NCI-H82 (cell line): ENCODE results near the gene WFDC12.

Experiments used
- DNase-seq: peaks from one replicate; lab custom pipeline; 2025; lab: John Stamatoyannopoulos, UW

WFDC12 gene

DNA sequence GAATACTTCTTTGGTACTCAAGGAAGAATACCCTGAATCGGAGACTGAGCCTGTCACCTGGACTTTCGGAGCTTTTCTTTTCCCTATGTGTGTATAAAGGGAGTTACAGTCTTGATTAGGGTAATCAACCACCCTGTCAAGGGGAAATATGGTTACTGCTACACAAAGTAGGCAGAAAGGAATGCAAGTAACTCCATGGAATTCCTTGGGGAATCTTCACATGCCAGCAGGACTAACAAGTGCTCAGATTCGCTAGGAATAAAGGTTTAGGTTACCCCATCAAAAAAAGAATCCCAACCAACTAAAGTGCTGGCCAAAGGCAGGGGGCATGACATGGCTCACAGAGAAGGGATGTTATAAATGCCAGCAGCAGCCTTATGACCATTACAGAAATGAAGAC, 33.8 kb downstream of the WFDC12 start:
- DNase-seq: no peak

DNA sequence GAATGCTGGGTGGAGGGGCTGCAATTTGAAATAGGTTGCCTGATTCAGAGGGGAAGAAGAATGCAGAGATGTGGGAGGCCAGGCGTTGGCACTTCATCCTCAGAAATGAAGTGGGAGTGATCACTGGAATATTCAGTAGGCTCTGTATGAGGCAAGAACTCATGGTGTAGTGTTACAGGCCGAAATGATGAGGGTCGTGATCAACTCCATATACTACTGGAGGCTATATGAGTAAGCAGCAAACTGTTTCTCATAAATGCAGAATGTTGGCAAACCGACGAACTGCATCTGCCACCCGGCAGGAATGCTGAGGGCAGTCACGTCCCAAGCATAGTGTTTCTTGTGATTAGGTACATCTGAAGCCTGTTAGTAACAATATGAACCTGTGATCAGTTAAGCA, 36.0 kb downstream of the WFDC12 start:
- DNase-seq: no peak

DNA sequence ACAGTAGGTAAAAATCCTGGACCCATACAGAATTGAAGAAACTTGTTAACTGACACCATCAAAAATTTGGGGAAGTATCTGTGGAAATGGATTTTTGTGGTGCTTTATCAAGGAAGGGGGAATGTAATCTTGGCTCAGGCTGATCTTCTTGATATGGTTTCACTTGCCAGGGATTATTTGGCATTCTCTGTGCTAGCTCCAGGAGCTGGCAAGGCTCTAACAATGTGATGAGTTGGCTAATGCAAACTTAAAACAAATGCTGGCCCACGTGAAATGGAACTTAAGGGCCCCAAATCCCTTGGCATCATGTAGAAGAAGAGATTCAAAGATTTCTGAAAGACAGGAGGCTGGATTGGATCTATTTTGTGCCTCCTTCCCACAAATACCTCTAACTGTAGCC, 36.5 kb downstream of the WFDC12 start:
- no peak for DNase-seq

DNA sequence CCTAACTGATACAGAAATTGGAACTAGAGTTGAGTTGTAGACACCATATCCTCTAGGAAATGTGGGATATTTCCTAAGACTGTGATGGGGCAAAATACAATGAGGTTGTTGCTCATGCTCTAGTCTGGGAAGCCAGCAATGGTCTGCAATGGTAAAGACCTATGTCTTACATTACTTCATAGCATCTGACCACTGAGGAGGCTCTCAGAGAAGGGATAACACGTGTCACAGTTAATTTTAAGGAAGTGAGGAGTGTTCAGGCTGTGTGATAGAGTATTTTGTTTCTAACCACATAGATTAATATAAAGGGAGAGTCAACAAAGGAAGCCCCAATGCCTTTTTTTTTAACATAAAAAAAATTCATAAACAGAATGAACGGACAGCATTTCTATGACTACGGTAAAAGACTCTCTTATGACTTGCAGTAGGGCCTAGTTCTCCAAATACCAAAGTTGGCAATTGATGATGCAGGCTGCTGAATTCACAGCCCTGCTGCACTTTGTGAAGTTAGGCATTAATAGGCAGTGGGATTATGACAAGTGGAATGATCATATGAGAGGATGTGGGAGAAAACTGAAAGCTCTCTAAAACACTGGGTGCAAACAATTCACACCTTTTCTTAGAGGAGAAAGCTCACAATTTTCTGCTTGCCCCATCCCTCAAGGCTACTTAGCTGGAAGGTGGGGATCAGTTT, 37.0 kb downstream of the WFDC12 start:
- DNase-seq: no peak

DNA sequence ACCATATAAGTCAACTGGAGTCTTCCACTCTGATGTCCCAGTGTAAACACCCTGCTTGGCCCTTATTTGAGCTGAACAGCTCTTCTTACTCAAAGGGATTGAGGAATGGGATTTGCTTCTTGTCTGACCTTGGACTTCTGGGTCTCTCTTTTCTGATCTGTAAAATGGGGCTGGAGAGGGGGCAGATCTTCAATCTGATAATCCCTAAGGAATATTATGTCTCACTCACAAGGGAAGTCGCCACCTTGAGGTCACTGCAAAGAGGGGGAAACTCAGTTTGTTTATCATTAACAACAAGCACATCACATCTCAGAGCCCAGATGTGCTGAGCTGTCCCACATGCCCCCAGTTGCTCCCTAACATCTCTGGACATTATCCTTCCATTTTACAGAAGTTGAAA, 38.4 kb downstream of the WFDC12 start:
- no peak for DNase-seq

DNA sequence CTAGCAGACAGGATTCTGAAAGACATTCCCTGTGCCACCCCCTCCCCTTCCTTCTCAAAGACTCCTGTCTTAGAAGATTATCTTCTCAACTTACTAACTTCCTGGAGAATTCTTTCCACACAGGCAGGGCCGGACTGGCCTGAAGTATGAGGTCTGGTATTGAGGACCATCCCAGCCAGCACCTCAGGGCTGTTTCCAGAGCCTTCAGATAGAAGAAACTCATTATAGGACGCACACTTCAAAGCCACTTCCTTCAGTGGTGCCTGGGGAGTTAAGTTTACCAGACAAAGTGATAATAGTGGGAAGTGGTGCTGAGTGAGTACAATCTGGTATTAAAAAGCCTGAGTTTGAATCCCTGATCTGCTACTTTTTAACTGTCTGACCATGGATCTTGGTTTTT, 39.0 kb downstream of the WFDC12 start:
- DNase-seq: no peak

DNA sequence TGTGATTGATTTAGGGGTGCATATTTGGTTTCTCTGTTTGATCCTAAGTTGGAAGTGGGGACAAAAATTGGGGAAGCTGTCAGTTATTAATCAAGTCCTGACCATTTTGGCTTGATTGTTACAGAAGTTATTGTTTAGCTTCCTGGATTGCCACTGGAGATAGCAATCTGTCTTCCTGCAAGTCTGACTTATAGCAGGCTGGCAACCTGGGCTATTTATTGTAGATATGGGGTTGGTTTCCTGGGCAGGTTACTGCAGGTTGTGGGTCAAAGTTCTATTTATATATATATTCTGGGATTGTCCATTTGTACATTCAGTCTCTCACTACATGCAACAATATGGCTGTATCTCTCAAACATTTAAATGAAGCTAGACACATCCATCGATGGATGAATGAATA, 41.1 kb downstream of the WFDC12 start:
- DNase-seq: no peak

DNA sequence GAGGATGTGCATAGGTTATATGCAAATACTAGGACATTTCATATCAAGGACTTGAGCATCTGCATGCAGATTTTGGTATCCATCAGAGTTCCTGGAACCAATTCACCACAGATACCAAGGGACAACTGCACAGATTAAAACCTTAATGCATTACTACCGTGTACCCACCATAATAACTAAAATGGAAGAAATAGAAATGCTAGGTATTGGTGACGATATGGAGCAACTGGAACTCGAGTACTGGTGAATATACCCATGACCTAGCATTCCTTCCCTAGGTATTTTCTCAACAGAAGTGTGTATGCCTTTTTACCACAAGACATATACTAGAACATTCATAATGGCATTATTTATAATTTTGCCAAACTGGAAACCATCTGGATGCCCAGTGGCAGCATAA, 41.8 kb downstream of the WFDC12 start:
- DNase-seq: no peak

DNA sequence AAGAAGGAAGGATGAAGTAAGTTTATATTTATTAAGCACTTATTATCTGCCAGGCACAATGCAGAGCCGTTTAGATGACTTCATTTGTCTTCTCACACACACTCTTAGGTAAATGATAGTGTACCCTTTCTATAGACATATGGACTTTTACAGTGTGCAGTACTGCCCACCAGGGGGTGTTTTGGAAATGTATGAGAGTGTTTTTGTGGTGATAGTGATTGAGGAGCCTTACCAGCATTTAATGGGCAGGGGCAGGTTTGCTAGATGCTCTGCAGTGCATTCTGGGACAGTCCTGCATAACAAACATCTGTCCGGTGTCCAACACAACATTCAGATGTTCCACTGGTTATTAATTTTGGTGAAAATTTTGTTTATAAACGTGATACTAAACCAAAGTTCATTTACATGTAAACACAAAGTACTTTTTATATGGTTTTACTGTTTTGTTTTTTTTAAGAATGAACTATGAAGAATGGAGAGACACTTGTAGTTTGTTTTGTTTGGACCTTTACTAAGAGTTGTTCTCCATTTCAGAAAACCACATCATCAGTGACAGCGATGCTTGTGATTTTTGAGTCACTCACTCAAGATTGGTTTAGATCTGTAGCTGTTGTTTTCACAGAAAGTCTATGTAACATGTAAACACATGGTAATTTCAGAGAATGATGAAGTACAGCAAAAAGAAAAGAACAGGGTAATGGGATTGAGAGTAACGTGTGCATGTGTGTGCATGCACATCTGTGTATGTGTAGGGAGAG, 43.2 kb downstream of the WFDC12 start:
- peak; percentile 61 for DNase-seq

DNA sequence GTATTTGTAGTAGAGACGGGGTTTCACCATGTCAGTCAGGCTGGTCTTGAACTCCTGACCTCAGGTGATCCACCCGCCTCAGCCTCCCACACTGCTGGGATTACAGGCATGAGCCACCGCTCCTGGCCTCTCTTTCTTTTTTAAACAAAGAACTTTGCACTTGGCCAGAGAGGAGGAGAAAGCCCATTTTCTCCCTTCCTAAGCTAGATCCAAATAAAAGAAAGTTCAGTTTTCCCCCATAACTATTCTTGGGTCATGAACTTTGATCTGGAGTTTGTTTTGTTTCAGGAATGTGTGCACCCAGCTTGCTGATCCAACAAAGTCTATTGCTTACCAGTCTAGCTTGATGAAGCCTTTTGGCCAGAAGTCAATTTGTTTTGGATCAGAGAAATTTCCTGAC, 46.7 kb downstream of the WFDC12 start:
- no peak for DNase-seq
